Cardiac muscle cell (in vitro differentiated cells and primary cell): ENCODE results near the gene TSPEAR. TPM values are rescaled to one million over a fixed set of nuclear protein-coding genes. Genes with fewer than 3 reads are reported as not detected.

ENCODE experiments used
- DNase-seq, 2 donors: peaks; one replicate each; pipeline versions ENCODE4 v3.0.0 to v3.0.0-alpha.2; 2010 to 2017; ENCODE audit warnings: low read depth in 1 of 2, low spot score in 1 of 2
- H3K27ac ChIP-seq: fragments of 200-600 bp; sonication (generic); 2 replicates; pipeline ENCODE4 v1.5.1; 2016
- H3K27me3 ChIP-seq: fragments of 200-600 bp; sonication (generic); 2 replicates; pipeline ENCODE4 v1.6.0; 2016; ENCODE audit warnings: control low read depth
- H3K36me3 ChIP-seq: fragments of 200-600 bp; sonication (generic); 2 replicates; pipeline ENCODE4 v1.5.1; 2016; ENCODE audit warnings: control low read depth
- H3K4me1 ChIP-seq: fragments of 200-600 bp; sonication (generic); 2 replicates; pipeline ENCODE4 v1.8.1; 2017; ENCODE audit warnings: low read depth, mild to moderate bottlenecking, mixed run types
- H3K4me3 ChIP-seq: fragments of 200-600 bp; sonication (generic); 2 replicates; pipeline ENCODE4 v1.5.1; 2016; ENCODE audit warnings: mild to moderate bottlenecking
- H3K9me3 ChIP-seq: fragments of 200-600 bp; sonication (generic); 2 replicates; pipeline ENCODE4 v1.5.1; 2017; ENCODE audit warnings: low read depth, mild to moderate bottlenecking, control low read depth
- CTCF ChIP-seq: IDR thresholded peaks from 2 replicates; pipeline ENCODE4 v1.5.1; 2012; ENCODE audit warnings: low read depth, mild to moderate bottlenecking, low read length
- polyA plus RNA-seq: library from polyadenylated mRNA; unstranded; fragments of >200 nt; fragmentation: Nextera tagmentation; extraction: Ambion mirVana; gene quantifications from 2 replicates; pipeline ENCODE4 v1.2.1, GENCODE V29; 2016
- total RNA-seq: library from RNA; depleted of rRNA; stranded (reverse); fragments of >200 nt; gene quantifications from 2 replicates; pipeline ENCODE4 v1.2.3, GENCODE V29; 2016

TSPEAR gene
- total and polyA plus RNA-seq, 2 experiments from 2014 or later = 2.8 to 3.4 TPM

DNA sequence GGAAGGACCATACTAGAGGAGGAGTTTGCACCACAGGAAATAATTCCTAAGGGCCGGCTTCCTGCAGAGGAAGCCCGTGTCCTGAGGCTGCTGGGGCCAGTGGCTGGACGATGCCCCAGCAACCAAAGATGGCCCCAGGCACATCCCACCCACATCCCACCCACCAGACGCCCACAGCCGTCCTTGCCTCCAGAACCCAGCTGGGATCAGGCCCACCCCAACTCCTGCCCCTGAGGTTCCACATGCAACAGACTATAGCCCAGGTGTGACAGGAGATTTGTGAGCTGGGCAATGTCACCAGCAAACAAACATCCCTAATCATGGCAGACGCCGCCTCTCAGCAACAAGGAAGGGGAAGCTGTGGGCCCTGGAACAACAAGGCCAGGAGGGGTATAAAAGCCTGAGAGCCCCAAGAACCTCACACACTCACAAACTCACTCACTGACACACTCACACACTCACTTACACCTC, 84.7 kb downstream of the TSPEAR start, which contains the start of gene KRTAP10-9:
TSS of gene KRTAP10-9 (plus strand) at position 421 of the 471 bp plus-strand sequence. CDS start 79 bp downstream, outside the sequence.
- Histone ChIP-seq H3K4me1 (no peaks in the 10 kb centered on the region), H3K4me3 (no peak within 1 kb of the TSS), H3K36me3 (no peaks in the 10 kb centered on the region), H3K27me3 (no peaks in the 10 kb centered on the region), H3K27ac (no peak within 1 kb of the TSS), H3K9me3 (no peaks in the 10 kb centered on the region)
- TF ChIP-seq CTCF = no peak
- DNase-seq = no peak

DNA sequence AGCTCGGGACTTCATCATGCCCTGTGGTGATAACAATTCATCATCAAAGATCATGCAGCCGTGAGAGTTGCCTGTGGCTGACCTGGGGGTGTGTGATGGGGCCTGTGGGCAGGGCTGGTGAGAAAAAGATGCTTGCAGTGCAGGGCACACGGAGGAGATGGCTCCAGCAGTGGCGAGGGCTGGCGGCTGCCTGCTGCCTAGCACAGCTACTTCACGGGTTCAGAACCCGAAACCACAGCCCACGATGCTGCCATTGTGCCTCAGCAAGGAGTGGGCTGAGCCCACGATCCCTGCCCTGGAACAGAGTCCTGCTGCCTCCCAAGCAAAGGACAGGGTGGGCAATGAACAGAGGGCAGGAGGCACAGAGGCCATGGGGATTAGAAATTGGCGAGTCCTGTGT, 85.1 kb downstream of the TSPEAR start:
- DNase-seq = no peak
- H3K4me3 ChIP-seq = no peak overlapping the region
- H3K27me3 ChIP-seq = no peaks in the 10 kb centered on the region
- H3K9me3 ChIP-seq = no peaks in the 10 kb centered on the region
- no peak for TF ChIP-seq CTCF
- H3K4me1 ChIP-seq = no peaks in the 10 kb centered on the region
- no peak overlapping the region for H3K27ac ChIP-seq
- H3K36me3 ChIP-seq = no peaks in the 10 kb centered on the region

GRCh38 chr21:44625756-44626155, 85.6 kb downstream of the TSPEAR start:
- no peak for TF ChIP-seq CTCF
- H3K4me1 ChIP-seq = no peaks in the 10 kb centered on the region
- no peaks in the 10 kb centered on the region for H3K36me3 ChIP-seq
- H3K27me3 ChIP-seq = no peaks in the 10 kb centered on the region
- no peak overlapping the region for H3K27ac ChIP-seq
- DNase-seq = no peak
- H3K9me3 ChIP-seq = no peaks in the 10 kb centered on the region
- no peak overlapping the region for H3K4me3 ChIP-seq

GRCh38 chr21:44623575-44623974, 87.8 kb downstream of the TSPEAR start:
- Histone ChIP-seq H3K36me3 (no peaks in the 10 kb centered on the region), H3K4me3 (no peak overlapping the region), H3K27me3 (no peaks in the 10 kb centered on the region), H3K9me3 (no peaks in the 10 kb centered on the region), H3K27ac (no peak overlapping the region), H3K4me1 (no peaks in the 10 kb centered on the region)
- no peak for TF ChIP-seq CTCF
- DNase-seq = no peak

- H3K9me3 ChIP-seq = no peaks in the 10 kb centered on the region
- H3K27me3 ChIP-seq = no peaks in the 10 kb centered on the region
- H3K27ac ChIP-seq = no peak overlapping the region
- no peak for DNase-seq
- H3K4me1 ChIP-seq = no peaks in the 10 kb centered on the region
- H3K36me3 ChIP-seq = no peaks in the 10 kb centered on the region
- TF ChIP-seq CTCF = no peak
- no peak overlapping the region for H3K4me3 ChIP-seq
Observed at GRCh38 chr21:44619886-44620285, 91.5 kb downstream of the TSPEAR start.

- Histone ChIP-seq H3K4me1 (no peaks in the 10 kb centered on the region), H3K27ac (no peak overlapping the region), H3K36me3 (no peaks in the 10 kb centered on the region), H3K4me3 (no peak overlapping the region), H3K27me3 (no peaks in the 10 kb centered on the region), H3K9me3 (no peaks in the 10 kb centered on the region)
- DNase-seq = no peak
- no peak for TF ChIP-seq CTCF
Observed at GRCh38 chr21:44618909-44619308, 92.5 kb downstream of the TSPEAR start.
